ENCODE data around the gene EPHB1. TPM values are rescaled to one million over a fixed set of nuclear protein-coding genes. Genes with fewer than 3 reads are reported as not detected.

The EPHB1 gene
- total RNA-seq, 1 experiment from 2014 or later: 0.11 TPM

DNA sequence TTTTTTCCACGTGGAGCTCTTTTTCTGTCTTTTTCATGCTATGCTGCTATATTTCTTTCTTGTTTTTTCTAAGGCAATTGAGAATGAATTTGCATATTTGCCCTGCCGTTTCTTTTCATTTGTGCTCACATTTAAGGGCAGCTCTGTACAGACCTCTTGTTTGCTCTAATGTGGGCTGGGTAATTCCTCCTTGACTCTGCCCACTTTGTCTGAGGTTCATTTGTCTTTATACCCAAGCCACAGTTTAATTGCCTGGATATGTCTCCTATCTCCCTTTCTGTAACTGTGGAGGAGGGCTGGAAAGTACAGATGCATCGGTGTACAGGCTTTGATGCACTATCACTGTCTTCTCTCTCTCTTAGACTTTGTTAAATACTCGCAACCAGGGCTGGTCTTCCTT lies 195.9 kb downstream of the EPHB1 start:
- no peak for DNase-seq (ENCODE audit: low spot score)
- CTCF ChIA-PET: no interaction called here
- Histone ChIP-seq H3K9me3 (ENCODE audit: low read depth, low read length, poor library complexity, severe bottlenecking) (no peaks in the 10 kb centered on the region), H3K27me3 (replicated peaks; ENCODE audit: insufficient read depth, low read depth, low read length, poor library complexity) (peaks cover 10% of the 10 kb centered on the region), H3K4me1 (ENCODE audit: insufficient read depth, low read length, poor library complexity, severe bottlenecking) (no peaks in the 10 kb centered on the region), H3K4me3 (ENCODE audit: low read depth, low read length, poor library complexity, severe bottlenecking) (no peak overlapping the region), H3K27ac (ENCODE audit: low read depth, low read length, poor library complexity, severe bottlenecking) (no peak overlapping the region), H3K36me3 (ENCODE audit: insufficient read depth, low read length, poor library complexity, severe bottlenecking) (no peaks in the 10 kb centered on the region)
- POLR2A ChIA-PET (ENCODE audit: low non-redundant PET): no interaction called here
- TF ChIP-seq, protein P1, sequence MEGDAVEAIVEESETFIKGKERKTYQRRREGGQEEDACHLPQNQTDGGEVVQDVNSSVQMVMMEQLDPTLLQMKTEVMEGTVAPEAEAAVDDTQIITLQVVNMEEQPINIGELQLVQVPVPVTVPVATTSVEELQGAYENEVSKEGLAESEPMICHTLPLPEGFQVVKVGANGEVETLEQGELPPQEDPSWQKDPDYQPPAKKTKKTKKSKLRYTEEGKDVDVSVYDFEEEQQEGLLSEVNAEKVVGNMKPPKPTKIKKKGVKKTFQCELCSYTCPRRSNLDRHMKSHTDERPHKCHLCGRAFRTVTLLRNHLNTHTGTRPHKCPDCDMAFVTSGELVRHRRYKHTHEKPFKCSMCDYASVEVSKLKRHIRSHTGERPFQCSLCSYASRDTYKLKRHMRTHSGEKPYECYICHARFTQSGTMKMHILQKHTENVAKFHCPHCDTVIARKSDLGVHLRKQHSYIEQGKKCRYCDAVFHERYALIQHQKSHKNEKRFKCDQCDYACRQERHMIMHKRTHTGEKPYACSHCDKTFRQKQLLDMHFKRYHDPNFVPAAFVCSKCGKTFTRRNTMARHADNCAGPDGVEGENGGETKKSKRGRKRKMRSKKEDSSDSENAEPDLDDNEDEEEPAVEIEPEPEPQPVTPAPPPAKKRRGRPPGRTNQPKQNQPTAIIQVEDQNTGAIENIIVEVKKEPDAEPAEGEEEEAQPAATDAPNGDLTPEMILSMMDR (conservative IDR thresholded peaks at IDR 0.05; ENCODE audit: low read depth, low read length): no peak
- BruUV-seq (replicated peaks): no TSS peak
- intact Hi-C loops (cut with micrococcal nuclease; ENCODE audit: unreplicated experiment): no loop called here

DNA sequence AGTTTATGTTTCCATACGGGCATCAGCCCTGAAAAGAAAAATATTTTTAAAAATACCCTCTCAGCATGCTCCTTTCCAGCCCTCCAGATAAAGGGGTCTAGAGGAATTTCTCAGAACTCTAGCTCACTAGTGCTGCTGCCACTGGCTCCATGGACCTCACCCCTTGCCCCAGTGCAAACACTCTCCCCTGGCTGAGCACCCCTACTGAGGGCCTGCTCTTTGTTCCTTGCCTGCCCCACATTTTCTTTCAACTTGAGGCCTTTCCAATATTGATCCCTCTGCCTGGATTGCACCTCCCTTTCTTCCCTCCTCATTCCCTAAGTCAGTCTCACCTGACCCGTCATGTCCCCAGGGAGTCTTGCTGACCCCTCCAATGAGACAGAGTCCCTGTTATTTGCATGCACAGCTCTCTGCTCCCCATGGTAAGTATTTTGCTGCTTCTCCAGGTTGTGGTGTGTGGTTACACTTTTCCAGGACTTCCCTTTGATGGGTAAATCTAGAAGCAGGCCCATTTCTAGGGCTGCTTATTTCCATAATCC lies 196.5 kb downstream of the EPHB1 start:
- no peak overlapping the region for H3K27ac ChIP-seq (ENCODE audit: low read depth, low read length, poor library complexity, severe bottlenecking)
- TF ChIP-seq EZH2 (IDR thresholded peaks at IDR 0.05; ENCODE audit: borderline replicate concordance, low read depth, low read length, poor library complexity, severe bottlenecking): no peak
- TF ChIP-seq, protein P1 (conservative IDR thresholded peaks at IDR 0.05; ENCODE audit: low read depth, low read length): no peak
- ChIA-PET CTCF (no interaction called here), POLR2A (ENCODE audit: low non-redundant PET) (no interaction called here)
- H3K9me3 ChIP-seq (ENCODE audit: low read depth, low read length, poor library complexity, severe bottlenecking): no peaks in the 10 kb centered on the region
- H3K4me3 ChIP-seq (ENCODE audit: low read depth, low read length, poor library complexity, severe bottlenecking): no peak overlapping the region
- peaks cover 10% of the 10 kb centered on the region for H3K27me3 ChIP-seq (replicated peaks; ENCODE audit: insufficient read depth, low read depth, low read length, poor library complexity)
- no TSS peak for BruUV-seq (replicated peaks)
- H3K36me3 ChIP-seq (ENCODE audit: insufficient read depth, low read length, poor library complexity, severe bottlenecking): no peaks in the 10 kb centered on the region
- DNase-seq (ENCODE audit: low spot score): no peak
- intact Hi-C loops (cut with micrococcal nuclease; ENCODE audit: unreplicated experiment): no loop called here
- no peaks in the 10 kb centered on the region for H3K4me1 ChIP-seq (ENCODE audit: insufficient read depth, low read length, poor library complexity, severe bottlenecking)

DNA sequence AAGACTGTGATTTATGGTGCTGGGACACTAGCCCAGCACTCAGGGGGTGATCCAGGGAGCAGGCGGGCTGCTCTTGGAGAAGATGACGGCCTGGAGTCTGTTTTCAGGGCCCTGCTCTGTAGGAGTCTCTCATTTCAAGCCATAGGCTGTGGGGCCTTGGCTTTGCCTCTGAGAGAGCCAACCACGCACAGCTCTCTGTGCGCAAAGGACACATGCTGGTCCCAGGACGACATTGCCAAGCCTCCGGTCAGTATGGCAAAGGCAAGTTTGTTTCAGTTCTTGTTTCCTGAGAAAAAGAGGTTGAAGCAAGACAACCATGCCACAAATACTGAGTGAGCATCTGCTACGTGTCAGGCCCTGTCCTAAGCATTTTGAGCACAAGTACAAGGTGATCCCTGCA lies 197.1 kb downstream of the EPHB1 start:
- no peaks in the 10 kb centered on the region for H3K4me1 ChIP-seq (ENCODE audit: insufficient read depth, low read length, poor library complexity, severe bottlenecking)
- H3K36me3 ChIP-seq (ENCODE audit: insufficient read depth, low read length, poor library complexity, severe bottlenecking): no peaks in the 10 kb centered on the region
- TF ChIP-seq, protein P1 (conservative IDR thresholded peaks at IDR 0.05; ENCODE audit: low read depth, low read length): no peak
- no peak for TF ChIP-seq EZH2 (IDR thresholded peaks at IDR 0.05; ENCODE audit: borderline replicate concordance, low read depth, low read length, poor library complexity, severe bottlenecking)
- DNase-seq (ENCODE audit: low spot score): no peak
- peaks cover 10% of the 10 kb centered on the region for H3K27me3 ChIP-seq (replicated peaks; ENCODE audit: insufficient read depth, low read depth, low read length, poor library complexity)
- ChIA-PET CTCF (no interaction called here), POLR2A (ENCODE audit: low non-redundant PET) (no interaction called here)
- H3K27ac ChIP-seq (ENCODE audit: low read depth, low read length, poor library complexity, severe bottlenecking): no peak overlapping the region
- H3K9me3 ChIP-seq (ENCODE audit: low read depth, low read length, poor library complexity, severe bottlenecking): no peaks in the 10 kb centered on the region
- no TSS peak for BruUV-seq (replicated peaks)
- no peak overlapping the region for H3K4me3 ChIP-seq (ENCODE audit: low read depth, low read length, poor library complexity, severe bottlenecking)
- intact Hi-C loops (cut with micrococcal nuclease; ENCODE audit: unreplicated experiment): no loop called here

Measured in A673 (cell line).